ENCODE results near the gene NEU2.
"Not testable (repeated sequence)": the region's sequence is repeated elsewhere in the genome, so short reads cannot be mapped to it uniquely, and the experiment has no call there.

Gene NEU2

DNA sequence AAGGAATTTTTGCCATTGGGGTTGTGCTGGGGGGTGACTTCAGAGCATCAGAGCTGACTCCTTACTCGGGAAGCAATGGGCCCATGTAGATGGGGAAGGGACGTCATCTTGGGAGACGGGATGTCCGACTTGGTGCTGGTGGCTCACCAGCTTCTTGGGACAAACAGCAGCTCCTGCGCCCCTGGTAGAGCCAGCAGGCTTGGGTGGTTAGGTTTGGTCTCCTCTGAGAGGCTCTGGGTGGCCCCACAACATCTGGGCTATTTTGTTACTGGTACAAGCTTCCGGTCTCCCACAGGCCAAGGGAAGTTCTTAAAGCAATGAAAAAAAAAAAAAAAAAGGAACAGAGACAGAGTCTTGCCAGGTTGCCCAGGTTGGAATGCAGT, 21.2 kb upstream of the NEU2 start:
- no peak for DNase-seq

DNA sequence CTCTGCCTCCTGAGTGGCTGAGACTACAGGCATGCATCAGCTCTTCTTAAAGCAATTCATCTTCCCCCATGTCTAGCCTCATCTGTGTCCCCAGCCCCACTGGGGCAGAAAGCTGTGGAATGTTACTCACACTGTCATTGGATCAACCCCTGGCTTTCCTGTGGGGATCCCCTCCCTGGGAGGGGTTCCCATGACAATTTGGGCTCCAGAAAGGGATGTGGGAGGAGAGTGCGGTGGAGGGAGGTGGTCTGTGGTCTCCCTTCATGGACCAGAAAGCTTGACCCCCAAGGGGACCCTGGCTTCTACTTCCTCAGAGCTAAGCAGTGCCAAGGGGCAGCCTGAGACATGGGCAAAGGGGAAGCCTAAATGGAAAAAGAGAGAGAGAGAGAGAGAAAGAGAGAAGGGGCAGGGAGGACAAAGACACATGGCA, 20.8 kb upstream of the NEU2 start:
- no peak for DNase-seq

DNA sequence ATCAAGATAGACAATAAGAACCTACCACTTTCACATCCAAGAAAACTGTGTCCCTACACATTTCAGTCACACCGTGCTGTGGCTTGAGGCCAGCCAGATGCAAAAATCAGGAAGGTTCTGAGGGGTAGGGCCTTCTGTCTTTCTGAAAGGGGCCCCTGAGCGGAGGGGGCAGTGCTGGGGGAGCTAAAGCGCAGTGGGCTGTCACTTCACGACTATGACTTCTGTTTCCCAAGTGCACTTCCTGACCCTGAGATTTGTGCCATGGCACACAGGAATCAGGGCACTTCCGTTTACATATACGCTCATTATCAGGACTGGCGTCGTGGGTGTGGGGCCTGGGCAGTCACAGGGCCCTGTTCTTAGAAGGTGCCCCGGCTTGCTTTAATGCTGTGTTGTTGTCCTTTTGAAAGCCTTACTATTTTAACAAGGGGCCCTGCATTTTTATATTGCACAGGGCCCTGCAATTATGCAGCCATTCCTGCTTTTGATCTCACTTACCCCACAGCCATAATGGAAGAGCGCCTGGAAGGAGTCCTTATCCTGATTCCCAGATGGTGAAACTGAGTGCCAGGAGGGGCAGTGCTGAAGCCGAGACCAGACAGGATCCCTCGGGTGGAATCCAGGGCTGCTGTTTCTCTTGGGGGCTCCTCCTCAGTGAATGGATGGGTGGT, 20.0 kb upstream of the NEU2 start:
- no peak for DNase-seq

DNA sequence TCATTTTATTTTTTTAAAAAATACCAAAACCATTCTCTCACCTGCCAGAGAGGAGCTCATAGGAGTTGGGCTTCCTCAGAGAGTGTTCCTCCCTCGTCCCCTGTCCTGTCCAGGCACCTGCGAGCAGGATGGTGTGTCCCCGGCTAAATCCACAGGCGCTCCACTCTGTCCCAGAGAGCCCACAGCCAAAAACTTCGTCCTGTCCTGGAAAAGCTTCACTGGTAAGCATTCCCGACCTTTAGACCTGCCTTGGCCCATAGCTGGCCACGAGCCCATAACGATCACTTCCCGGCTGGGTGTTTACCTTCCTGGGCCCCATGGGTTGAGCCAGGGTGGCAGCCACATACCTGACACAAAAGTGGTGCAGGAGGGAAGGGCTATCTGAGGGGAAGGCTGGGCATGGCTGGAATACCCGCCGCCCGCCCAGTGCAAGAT, 19.4 kb upstream of the NEU2 start, which contains the start of gene NGEF:
TSS of gene NGEF (minus strand) at position 230 of the 435 bp plus-strand sequence. CDS start 38,366 bp downstream, outside the sequence.
- no peak for DNase-seq

DNA sequence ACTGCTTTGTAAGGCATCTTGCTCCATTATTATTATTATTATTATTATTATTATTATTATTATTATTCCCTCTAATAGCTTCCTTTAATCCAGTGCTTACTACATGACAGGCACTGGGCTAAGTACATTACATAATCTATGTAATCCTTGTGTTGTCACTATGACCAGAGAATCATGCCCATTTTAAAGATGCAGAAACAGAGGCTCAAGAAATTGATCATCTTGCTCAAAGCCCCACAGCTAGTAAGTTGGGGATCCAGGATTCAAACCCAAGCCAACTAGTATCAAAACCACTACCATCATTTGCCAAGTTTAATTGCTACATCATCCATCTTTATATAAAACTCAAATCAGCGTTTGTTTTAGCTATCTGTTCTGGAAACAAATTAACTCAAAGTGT, 18.8 kb upstream of the NEU2 start:
- no peak for DNase-seq

DNA sequence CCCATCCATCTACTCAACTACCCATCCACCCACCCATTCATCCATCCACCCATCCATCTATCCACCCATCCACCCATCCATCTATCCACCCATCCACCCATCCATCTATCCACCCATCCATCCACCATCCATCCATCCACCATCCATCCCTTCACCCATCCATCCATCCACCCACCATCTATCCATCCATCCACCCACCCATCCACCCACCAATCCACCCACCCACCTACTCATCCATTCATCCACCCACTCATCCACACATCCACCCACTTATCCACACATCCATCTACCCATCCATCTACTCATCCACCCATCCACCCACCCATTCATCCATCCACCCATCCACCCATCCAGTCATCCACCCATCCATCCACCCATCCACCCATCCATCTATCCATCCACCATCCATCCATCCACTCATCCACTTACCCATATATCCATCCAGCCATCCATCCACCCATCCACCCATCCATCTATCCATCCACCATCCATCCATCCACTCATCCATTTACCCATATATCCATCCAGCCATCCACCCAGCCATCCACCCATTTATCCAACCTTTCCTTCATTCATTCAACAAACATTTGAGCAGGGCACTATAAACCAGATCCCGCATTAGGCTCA, 17.3 kb upstream of the NEU2 start:
- no peak for DNase-seq

DNA sequence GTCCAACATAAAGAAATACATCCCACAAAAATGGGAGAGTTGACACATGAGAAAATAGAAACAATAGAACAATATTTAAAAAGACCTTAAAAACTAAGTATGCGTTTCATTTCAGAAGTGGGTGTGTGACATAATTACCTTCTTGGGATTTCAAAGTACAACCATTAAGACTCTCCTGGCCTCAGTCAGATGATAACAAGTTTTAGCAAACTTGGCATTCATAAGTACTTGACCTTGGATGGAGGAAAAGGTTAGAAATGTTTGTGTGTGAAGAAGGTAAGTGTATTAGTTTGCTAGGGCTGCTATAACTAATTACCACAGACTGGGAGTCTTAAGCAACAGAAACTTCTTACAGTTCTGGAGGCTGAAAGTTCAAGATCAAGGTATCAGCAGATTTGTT, 14.5 kb upstream of the NEU2 start:
- no peak for DNase-seq

DNA sequence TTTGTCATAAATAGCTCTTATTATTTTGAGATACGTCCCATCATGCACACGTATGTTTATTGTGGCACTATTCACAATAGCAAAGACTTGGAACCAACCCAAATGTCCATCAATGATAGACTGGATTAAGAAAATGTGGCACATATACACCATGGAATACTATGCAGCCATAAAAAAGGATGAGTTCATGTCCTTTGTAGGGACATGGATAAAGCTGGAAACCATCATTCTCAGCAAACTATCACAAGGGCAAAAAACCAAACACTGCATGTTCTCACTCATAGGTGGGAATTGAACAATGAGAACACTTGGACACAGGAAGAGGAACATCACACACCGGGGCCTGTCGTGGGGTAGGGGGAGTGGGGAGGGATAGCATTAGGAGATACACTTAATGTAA, 12.9 kb upstream of the NEU2 start:
- not testable (repeated sequence) for DNase-seq

DNA sequence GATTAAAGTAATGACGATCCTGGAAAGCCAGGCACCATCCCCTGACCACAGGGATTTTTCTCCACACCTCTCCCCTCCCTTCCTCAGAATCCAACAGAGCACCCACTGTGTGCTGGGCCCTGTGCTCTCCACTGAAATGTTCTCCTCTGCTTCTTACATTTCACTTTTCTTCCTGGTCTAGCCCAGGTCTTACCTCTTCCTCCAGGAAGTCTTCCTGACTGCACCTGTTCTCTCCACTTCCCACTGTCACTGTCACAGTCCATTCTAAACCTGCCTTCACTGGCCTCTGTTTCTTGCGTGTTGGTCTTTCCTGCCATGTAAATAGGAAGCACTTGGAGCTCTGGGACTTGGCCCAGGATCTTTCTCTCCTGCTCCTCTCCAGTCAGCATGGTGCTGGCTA, 12.0 kb upstream of the NEU2 start:
- no peak for DNase-seq

DNA sequence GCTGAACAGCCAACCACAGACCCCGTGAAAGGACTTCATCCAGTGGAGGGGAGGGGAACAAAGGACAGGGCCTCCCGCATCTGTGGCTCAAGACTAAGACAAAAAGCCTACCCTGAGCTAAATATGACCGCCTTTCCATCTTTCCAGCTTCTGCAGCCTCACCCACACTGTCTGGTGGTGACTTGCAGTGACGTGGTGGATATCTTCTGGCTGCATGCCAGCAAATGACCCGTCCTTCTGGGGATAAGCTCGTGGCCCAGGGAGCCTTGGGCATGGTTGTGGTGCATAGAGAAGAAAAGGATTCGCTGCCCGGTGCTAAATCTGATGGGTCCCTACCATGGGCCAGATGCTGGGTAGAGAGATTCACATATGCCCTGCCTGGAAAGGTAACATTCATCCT, 10.7 kb upstream of the NEU2 start:
- DNase-seq: no peak

DNA sequence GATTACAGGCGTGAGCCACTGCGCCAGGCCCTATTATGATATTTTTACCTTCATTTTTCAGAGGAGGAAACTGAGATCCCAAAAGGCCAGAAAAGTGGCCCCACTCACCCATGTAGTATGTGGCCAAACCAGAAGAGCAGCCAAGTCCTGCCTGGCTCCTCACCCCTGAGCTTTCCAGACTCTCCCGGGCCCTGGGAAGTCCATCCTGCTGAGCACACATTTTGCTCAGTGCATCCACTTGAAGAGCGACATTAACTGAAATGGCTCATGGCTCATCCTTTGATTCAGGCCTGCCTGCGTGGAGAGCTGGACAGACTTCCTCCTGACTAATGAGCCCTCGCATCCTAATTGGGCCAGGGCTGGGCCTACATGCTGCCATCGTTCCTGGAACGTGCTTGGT, 9.9 kb upstream of the NEU2 start:
- DNase-seq: no peak

DNA sequence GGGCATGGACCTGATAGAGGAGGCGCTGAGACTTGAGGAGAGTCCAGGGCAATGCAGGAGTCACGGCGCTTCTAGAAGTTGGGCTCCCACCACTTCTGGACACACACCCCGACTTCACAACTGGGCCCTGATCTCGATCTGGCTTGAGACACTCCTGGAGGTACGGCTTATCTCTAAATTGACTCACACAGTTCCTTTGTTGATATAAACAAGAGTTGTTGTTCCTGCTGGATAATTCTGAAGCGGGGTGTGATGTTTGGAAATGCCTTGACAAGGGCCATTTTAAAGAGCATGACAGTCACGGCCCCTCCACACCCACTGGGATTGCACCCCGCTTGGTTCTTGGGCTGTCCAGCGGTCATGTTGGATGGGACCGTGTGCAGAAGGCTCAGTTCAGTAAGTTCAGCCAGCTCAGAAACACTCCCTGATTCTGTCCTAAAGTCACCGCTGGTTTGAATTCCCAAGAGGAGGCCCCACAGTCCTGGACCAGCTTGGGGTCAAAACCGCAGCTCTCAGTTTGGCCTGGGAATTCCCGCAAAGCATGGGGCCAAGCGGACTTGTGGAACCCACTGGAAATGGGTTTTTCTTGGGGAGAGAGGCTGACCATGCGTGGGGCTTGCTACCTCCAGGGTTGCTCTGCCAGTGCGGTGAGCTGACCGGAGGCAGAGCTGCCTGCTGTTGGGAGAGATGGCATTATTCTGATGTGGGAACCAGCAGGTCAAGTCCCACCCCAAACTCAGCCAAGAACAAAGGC, 9.3 kb upstream of the NEU2 start:
- DNase-seq: no peak

DNA sequence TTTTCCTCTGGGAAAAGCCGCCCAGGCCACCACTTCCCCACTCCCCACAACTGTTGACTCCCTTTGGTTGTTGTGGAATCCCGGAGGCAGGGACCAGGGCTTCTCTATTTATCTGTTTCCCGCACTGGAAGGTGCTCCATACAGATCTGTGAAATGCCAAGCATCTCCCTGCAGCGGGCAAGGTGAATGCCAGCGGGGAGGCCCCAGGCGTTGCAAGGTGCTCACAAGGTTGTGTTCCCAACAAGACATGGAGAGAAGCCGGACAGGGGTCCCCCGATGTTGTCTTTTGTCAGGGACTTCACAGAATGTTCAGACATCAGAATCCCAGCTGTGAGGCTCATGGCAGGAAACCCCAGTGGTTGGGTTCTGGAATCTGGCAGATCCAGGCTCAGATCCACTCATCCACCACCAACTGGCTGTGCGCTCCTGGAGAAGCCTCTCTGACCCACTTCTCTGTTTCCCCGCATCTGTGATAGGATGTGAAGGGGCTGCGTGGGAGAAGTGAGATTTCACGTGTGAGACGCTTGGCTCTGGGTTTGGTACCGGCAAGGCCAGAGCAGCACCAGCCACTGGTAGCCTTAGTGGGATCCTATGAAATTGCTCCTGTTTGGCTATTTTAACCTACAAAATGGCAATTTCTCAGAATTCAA, 8.6 kb upstream of the NEU2 start:
- DNase-seq: no peak

DNA sequence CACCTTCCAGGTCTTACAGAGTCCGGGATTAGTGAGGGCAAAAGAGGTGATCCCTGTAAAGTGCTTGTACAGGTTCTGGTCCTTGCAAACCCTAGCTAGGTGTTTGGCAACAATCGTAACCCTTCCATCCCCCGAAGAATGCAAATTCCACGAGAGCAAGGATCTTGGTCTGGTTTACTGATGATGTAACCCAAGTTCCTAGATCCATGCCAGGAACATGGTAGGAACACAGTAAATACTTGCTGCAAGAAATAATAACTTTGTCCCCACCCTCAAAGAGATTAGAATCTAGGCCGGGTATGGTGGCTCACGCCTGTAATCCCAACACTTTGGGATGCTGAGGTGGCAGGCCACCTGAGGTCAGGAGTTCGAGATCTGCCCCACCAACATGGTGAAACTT, 6.8 kb upstream of the NEU2 start:
- DNase-seq: no peak

DNA sequence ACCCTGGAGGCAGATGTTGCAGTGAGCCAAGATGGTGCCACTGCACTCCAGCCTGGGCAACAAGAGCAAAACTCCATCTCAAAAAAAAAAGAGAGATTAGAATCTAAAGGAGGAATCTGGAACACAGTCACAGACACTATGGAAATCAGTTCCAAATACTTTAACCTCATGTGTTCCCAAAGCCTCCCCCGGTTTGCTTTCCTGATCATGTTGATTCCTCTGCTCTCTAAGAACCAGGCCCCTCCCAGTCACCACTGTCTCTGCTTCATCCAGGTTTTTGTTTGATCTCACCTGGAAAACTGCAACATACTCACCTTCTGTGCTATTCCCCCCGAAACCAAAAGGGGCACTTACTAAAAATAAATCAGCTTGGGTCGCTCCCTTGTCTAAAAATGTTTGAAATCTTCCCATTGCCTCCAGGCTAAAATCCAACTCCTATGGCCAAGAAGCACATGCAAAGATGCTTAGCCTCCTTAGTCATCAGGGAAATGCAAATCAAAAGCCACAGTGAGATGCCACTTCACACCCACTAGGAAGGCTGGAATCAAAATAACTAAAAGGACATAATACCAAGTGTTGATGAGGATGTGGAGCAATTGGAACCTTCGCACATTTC, 6.2 kb upstream of the NEU2 start:
- no peak for DNase-seq

DNA sequence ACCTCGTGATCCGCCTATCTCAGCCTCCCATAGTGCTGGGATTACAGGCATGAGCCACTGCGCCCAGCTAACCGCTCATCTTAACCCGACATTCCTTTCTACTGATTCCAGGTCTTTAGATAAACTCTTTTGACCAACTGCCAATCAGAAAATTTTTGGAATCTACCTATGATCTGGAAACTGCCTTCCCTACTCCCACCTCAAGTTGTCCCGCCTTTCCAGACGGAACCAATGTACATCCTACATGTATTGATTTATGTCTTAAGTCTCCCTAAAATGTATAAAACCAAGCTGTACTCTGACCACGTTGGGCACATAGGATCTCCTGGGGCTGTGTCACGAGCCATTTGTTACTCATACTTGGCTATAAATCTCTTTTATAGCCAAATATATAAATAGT, 3.2 kb upstream of the NEU2 start:
- no peak for DNase-seq

DNA sequence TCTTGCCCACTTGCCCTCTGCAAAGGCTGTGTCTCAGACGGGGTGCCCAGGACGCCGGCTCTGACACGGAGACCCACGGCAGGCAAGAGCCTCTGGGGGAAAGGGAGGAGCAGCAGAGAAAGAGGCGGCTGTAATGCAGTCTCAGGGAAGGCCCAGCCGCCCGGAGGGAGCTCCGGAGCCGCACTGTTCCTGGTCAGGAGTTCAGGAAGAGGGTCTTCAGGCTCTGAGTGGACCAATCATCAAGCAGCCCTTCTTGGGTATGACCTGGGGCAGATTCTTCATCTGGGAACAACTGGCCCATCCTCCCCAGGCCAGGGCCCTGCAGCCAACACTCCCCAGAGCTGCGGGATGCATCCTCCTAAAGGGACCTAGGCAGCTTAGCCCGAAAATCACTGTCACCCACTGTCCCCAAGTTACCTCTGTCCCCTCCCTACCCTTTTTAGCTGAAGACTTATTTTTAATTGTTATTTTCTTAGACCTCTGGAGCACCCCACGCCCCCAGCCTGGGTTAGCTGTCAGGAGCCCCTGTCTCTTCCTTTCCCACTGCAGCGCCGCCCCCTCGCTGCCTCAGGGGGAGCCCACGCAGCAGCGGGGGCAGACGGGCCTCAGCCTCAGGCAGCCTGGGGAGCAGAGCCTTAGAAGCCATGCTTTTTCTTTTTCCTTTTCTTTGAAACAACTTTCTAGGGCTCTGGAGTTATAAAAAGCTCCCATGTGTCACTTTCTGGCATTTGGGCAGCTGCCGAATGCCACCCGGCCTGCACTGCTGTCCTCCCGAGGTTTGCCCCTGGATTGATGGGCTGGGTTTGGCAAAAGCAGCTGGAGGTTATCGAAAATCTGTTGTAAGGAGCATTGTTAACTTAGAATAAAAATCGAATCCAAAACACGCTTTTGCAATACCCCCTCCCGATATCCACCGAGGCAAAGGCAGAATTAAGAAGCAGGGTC, 644 bp upstream of the NEU2 start:
- DNase-seq: no peak

DNA sequence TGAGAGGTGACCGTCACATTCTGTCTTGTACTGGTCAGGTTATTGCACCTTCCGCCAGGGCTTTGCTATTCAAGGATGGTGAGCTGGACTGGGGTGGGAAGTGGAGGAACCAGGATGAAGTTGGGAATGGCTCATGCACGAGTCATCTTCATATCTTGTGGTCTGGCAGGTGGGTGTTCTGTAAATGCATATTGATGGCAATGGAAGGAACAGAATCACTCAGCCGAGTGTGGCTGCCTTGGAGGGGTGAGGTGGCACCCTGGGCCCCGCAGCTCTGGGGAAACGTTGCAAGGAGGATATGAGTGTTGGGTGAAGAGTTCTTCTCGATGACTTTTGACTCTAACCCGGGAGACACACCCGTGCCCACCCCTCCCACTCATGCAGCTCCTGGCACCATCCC, 1.2 kb downstream of the NEU2 start:
- DNase-seq: no peak

DNA sequence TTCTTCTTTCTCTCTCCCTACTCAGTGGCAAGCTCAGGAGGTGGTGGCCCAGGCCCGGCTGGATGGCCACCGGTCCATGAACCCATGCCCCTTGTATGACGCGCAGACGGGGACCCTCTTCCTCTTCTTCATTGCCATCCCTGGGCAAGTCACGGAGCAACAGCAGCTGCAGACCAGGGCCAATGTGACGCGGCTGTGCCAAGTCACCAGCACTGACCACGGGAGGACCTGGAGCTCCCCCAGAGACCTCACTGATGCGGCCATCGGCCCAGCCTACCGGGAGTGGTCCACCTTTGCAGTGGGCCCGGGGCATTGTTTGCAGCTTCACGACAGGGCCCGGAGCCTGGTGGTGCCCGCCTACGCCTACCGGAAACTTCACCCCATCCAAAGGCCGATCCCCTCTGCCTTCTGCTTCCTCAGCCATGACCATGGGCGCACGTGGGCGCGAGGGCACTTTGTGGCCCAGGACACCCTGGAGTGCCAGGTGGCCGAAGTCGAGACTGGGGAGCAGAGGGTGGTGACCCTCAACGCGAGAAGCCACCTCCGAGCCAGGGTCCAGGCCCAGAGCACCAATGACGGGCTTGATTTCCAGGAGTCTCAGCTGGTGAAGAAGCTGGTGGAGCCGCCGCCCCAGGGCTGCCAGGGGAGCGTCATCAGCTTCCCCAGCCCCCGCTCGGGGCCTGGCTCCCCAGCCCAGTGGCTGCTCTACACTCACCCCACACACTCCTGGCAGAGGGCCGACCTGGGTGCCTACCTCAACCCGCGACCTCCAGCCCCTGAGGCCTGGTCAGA, 1.8 kb downstream of the NEU2 start:
- DNase-seq: no peak

DNA sequence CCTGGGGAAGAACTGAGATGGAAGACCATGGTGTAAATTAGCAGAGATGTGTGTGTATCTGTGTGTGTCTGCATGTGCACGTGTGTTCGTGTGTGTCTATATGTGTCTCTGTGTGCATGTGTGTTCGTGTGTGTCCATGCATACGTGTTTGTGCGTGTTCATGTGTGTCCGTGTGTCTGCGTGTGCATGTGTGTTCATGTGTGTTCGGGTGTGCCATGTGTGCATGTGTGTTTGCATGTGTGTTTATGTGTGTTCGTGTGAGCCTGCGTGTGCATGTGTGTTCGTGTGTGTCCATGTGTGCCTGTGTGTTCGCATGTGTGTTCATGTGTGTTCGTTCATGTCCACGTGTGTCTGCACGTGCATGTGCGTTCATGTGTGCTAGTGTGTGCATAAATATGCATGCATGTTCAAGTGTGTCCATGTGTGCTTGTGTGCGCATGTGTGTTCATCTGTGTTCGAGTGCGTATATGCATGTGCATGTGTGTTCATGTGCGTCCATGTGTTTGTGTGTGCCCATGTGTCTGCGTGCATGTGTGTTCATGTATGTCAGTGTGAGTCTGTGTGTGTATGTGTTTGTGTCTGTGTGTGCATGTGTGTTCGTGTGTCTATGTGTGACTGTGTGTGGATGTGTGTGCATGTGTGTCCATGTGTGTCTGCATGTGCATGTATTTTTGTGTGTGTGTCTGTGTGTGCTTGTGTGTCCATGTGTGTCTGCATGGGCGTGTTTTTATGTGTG, 3.1 kb downstream of the NEU2 start:
- no peak for DNase-seq

Data from NCI-H2029 (cell line).